GM23248 (cell line): ENCODE measurements around the gene UNC119. TPM values are rescaled to one million over a fixed set of nuclear protein-coding genes. Genes with fewer than 3 reads are reported as not detected.
A peak's percentile ranks its signal among the peaks of the same experiment; 100 is the strongest.

Experiments
- DNase-seq: peaks from one replicate; pipeline ENCODE4 v3.0.0-alpha.2; 2015
- H2AFZ ChIP-seq: fragments of 200-600 bp; sonication (generic); 2 replicates; pipeline ENCODE4 v1.6.1; 2016; ENCODE audit warnings: antibody characterized with exemption
- H3F3A ChIP-seq: fragments of 200-600 bp; sonication (generic); 2 replicates; pipeline ENCODE4 v1.6.1; 2016; ENCODE audit warnings: mild to moderate bottlenecking, antibody characterized with exemption, mixed run types; ENCODE audit not compliant: insufficient read depth
- H3K27ac ChIP-seq: fragments of 200-600 bp; sonication (generic); 2 replicates; pipeline ENCODE4 v1.5.1; 2016; ENCODE audit warnings: mild to moderate bottlenecking
- H3K27me3 ChIP-seq: fragments of 200-600 bp; sonication (generic); replicated peaks from 2 replicates; pipeline ENCODE4 v1.6.1; 2016; ENCODE audit warnings: mild to moderate bottlenecking; ENCODE audit not compliant: insufficient read depth
- H3K36me3 ChIP-seq: fragments of 200-600 bp; sonication (generic); 2 replicates; pipeline ENCODE4 v1.6.1; 2016; ENCODE audit warnings: low read depth, mild to moderate bottlenecking
- H3K4me1 ChIP-seq: fragments of 200-600 bp; sonication (generic); 2 replicates; pipeline ENCODE4 v1.6.1; 2016; ENCODE audit warnings: mild to moderate bottlenecking; ENCODE audit not compliant: insufficient read depth
- H3K4me2 ChIP-seq: fragments of 200-600 bp; sonication (generic); one replicate; pipeline ENCODE4 v1.6.1; 2016; ENCODE audit warnings: mild to moderate bottlenecking; ENCODE audit not compliant: unreplicated experiment
- H3K4me3 ChIP-seq: fragments of 200-600 bp; sonication (generic); 2 replicates; pipeline ENCODE4 v1.5.1; 2016; ENCODE audit warnings: mild to moderate bottlenecking
- H3K79me2 ChIP-seq: fragments of 200-600 bp; sonication (generic); 2 replicates; pipeline ENCODE4 v1.6.1; 2016; ENCODE audit warnings: mild to moderate bottlenecking; ENCODE audit not compliant: insufficient read depth
- H3K9ac ChIP-seq: fragments of 200-600 bp; sonication (generic); 2 replicates; pipeline ENCODE4 v1.6.1; 2016; ENCODE audit warnings: mild to moderate bottlenecking
- H3K9me2 ChIP-seq: fragments of 200-600 bp; sonication (generic); 2 replicates; pipeline ENCODE4 v1.6.1; 2016; ENCODE audit warnings: mixed run types, mild to moderate bottlenecking, moderate library complexity; ENCODE audit not compliant: insufficient read depth
- H3K9me3 ChIP-seq: fragments of 200-600 bp; sonication (generic); one replicate; pipeline ENCODE4 v1.6.1; 2017; ENCODE audit warnings: low read depth
- H4K20me1 ChIP-seq: fragments of 200-600 bp; sonication (generic); 2 replicates; pipeline ENCODE4 v1.6.0; 2016; ENCODE audit not compliant: insufficient read depth
- EZH2 ChIP-seq: fragments of 200-600 bp; sonication (generic); IDR thresholded peaks from 2 replicates; pipeline ENCODE4 v1.6.1; 2018; ENCODE audit warnings: antibody characterized with exemption, mild to moderate bottlenecking; ENCODE audit not compliant: insufficient read depth, poor library complexity, severe bottlenecking
- EZH2phosphoT487 ChIP-seq: fragments of 200-600 bp; sonication (generic); IDR thresholded peaks from 2 replicates; pipeline ENCODE4 v1.6.1; 2018; ENCODE audit warnings: antibody characterized with exemption, moderate library complexity, mild to moderate bottlenecking, low read depth; ENCODE audit not compliant: insufficient read depth
- WGBS, 2 experiments: methylation state at CpG; one replicate each; pipeline ENCODE4 v1.1.6; 2015 to 2017; ENCODE audit warnings: low lambda C conversion rate in 2 of 2, low coverage in 1 of 2; ENCODE audit errors: missing lambda C conversion rate in 2 of 2; 5-methylcytosine and 5-hydroxymethylcytosine counted together
- in situ Hi-C: fragments of 300-500 bp; cut with MboI; formaldehyde crosslinking; loops from 2 replicates; pipeline ENCODE4 v1.15.0; 2020
- polyA plus RNA-seq: library from polyadenylated mRNA; unstranded; fragments of >200 nt; fragmentation: Nextera tagmentation; extraction: Ambion mirVana; gene quantifications from 2 replicates; pipeline ENCODE4 v1.2.1, GENCODE V29; 2016
- total RNA-seq: library from RNA; depleted of rRNA; stranded (reverse); fragments of >200 nt; shearing (Covaris generic); gene quantifications from 2 replicates; pipeline ENCODE4 v1.2.3, GENCODE V29; 2014

UNC119 gene
- total and polyA plus RNA-seq, 2 experiments from 2014 or later: 29.4 to 50.9 TPM

DNA sequence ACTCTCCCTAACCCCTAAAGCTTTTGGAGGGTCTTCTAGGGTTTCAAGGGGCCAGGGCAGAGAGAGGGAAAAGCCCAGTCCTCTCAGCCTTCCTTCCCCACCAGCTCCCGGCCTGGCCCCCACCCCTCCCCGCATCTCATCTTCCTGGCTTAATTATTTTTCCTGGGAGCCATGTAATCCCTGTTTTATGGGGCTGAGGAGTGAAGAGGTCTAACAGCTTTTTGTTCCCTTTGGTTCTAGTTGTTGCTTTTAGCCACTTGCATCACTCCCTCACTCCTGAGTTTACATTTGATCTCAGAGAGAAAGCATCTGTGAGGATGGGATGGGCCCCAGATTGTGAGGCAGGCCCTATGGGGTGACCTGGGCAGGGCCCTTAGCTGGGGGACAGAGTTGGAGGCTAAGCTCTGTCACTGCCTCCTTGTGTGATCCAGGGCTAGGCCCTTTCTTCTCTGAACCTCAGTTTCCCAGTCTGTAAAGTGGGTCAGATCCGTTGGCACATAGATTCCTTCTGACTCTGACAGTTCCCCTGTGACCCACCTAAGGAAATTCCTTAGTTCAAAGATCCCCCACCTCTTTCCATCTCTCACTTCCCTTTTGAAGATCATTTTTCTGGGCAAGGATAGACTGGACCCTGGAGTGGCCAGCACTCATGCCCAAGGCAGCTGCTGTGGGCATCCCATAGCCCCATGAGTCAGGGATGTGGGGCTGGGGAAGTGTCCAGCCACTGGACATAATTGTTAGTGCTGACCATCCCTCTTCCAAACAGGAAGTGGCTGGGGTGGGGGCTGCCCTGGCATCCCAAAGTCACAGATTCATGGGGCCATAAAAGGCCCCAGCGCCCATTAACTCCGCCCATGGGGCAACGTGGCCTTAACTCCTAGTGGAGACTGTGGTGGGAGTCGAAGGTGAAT is 20.1 kb downstream of the UNC119 start:
- no peaks in the 10 kb centered on the region for H3K9me2 ChIP-seq
- H3K4me3 ChIP-seq: no peak overlapping the region
- no peaks in the 10 kb centered on the region for H4K20me1 ChIP-seq
- no peaks in the 10 kb centered on the region for H3K27me3 ChIP-seq
- in situ Hi-C loops: no loop called here
- H3K4me1 ChIP-seq: peaks cover 21% of the 10 kb centered on the region
- H3K27ac ChIP-seq: no peak overlapping the region
- H3K79me2 ChIP-seq: no peaks in the 10 kb centered on the region
- no peak overlapping the region for H2AFZ ChIP-seq
- H3K9me3 ChIP-seq: no peaks in the 10 kb centered on the region
- H3F3A ChIP-seq: no peaks in the 10 kb centered on the region
- no peak overlapping the region for H3K9ac ChIP-seq
- 60 to 73% methylated on average over 6 to 7 of the region's 7 CpGs for WGBS, 2 experiments
- no peak overlapping the region for H3K4me2 ChIP-seq
- TF ChIP-seq EZH2: no peak
- no peak for TF ChIP-seq EZH2phosphoT487
- H3K36me3 ChIP-seq: no peaks in the 10 kb centered on the region
- DNase-seq: peak; percentile 16

DNA sequence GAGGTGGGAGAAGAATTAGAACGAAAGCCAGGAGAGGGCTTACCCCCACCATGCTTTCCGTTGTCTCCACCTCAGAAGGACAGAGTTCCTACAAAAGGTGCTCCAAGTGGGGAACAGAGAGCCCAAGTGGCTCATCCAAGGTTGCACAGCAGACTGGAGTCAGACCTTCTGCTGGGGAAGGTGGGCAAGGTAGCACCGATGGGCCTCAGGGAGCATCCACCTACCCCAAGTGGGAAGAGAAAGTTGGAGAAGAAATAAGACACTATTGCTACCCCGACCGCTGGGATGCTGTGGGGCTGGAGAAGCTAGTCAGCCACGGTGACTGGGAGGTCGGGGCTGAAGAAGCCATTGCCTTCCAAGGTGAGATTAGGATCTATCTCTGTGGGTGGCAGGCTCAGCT is 21.5 kb downstream of the UNC119 start:
- Histone ChIP-seq H3K4me3 (no peak overlapping the region), H2AFZ (no peak overlapping the region), H3K27ac (no peak overlapping the region), H3K9me3 (no peaks in the 10 kb centered on the region), H4K20me1 (no peaks in the 10 kb centered on the region), H3F3A (no peaks in the 10 kb centered on the region), H3K9me2 (no peaks in the 10 kb centered on the region), H3K4me1 (peaks cover 21% of the 10 kb centered on the region), H3K27me3 (no peaks in the 10 kb centered on the region), H3K79me2 (no peaks in the 10 kb centered on the region), H3K4me2 (no peak overlapping the region), H3K36me3 (no peaks in the 10 kb centered on the region), H3K9ac (no peak overlapping the region)
- no peak for DNase-seq
- WGBS, 2 experiments: 72 to 76% methylated on average over 7 of the region's 7 CpGs
- in situ Hi-C loops: no loop called here
- TF ChIP-seq EZH2: no peak
- TF ChIP-seq EZH2phosphoT487: no peak

DNA sequence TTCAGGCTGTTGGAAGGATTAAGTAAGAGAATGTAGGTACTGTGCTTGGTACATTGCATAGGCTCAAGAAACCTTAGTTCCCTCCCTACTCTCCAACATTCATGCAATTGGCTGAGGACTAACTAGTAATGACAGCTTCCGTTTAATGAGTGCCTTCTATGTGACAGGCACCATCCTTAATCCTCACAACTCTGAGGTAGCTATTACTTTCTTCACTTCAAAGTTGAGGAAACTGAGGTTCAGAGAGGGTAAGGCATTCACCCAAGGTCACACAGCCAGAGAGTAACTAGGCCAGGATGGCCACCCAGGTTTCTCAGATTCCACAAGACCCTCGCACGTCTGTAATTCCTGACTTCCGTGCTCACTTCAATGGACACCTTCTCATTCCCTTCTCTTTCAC is 22.2 kb downstream of the UNC119 start:
- H3K79me2 ChIP-seq: no peaks in the 10 kb centered on the region
- 67 to 75% methylated on average over 4 of the region's 4 CpGs for whole genome bisulfite sequencing, 2 experiments
- no peaks in the 10 kb centered on the region for H3K36me3 ChIP-seq
- H3K9me2 ChIP-seq: no peaks in the 10 kb centered on the region
- no peak overlapping the region for H2AFZ ChIP-seq
- H3K27me3 ChIP-seq: no peaks in the 10 kb centered on the region
- H3F3A ChIP-seq: no peaks in the 10 kb centered on the region
- no peak for DNase-seq
- no peaks in the 10 kb centered on the region for H4K20me1 ChIP-seq
- no peak overlapping the region for H3K9ac ChIP-seq
- H3K4me3 ChIP-seq: no peak overlapping the region
- H3K9me3 ChIP-seq: no peaks in the 10 kb centered on the region
- H3K4me2 ChIP-seq: no peak overlapping the region
- in situ Hi-C loops: no loop called here
- peaks cover 26% of the 10 kb centered on the region for H3K4me1 ChIP-seq
- no peak for TF ChIP-seq EZH2phosphoT487
- TF ChIP-seq EZH2: no peak
- H3K27ac ChIP-seq: no peak overlapping the region

DNA sequence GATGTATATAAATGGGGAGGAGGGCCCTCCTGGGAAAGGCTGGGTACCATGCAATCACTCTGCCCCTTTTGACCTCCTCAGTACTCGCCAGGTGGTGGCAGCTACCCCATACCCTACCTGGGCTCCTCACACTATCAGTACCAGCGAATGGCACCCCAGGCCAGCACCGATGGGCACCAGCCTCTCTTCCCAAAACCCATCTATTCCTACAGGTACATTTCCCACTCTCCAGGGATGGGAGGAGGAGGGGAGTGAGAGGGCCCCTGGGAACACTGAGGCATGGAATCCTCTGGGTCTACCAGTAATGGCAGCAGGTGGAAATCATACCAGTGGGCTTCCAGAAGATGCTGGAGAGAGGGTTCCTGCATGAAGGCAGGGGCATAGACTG is 23.4 kb downstream of the UNC119 start:
- no peak for DNase-seq
- Histone ChIP-seq H3K27me3 (no peaks in the 10 kb centered on the region), H3K4me3 (no peak overlapping the region), H3K9ac (no peak overlapping the region), H3K4me1 (peaks cover 31% of the 10 kb centered on the region), H3K4me2 (no peak overlapping the region), H3K9me3 (no peaks in the 10 kb centered on the region), H2AFZ (no peak overlapping the region), H3K36me3 (no peaks in the 10 kb centered on the region), H3K27ac (no peak overlapping the region), H3K9me2 (no peaks in the 10 kb centered on the region), H3K79me2 (no peaks in the 10 kb centered on the region), H4K20me1 (no peaks in the 10 kb centered on the region), H3F3A (no peaks in the 10 kb centered on the region)
- 68 to 69% methylated on average over 3 of the region's 3 CpGs for WGBS, 2 experiments
- no peak for TF ChIP-seq EZH2
- no peak for TF ChIP-seq EZH2phosphoT487
- in situ Hi-C loops: no loop called here
